HepG2 (cell line): ENCODE results near the gene MYO18A. TPM values are rescaled to one million over a fixed set of nuclear protein-coding genes. Genes with fewer than 3 reads are reported as not detected.
A peak's percentile ranks its signal among the peaks of the same experiment; 100 is the strongest.

Experiments used
- AGO2 ChIP-seq: fragments of 200-400 bp; formaldehyde crosslinking; optimal IDR thresholded peaks from 2 replicates; pipeline ENCODE3; 2017; ENCODE audit warnings: mild to moderate bottlenecking, low read depth, low read length, moderate library complexity
- ESRRA ChIP-seq: sonication (generic); formaldehyde crosslinking; IDR thresholded peaks from 2 replicates; pipeline ENCODE4 v1.5.1; 2020; ENCODE audit warnings: mild to moderate bottlenecking, low read depth, missing genetic modification reagents
- GATA4 ChIP-seq: sonication (generic); IDR thresholded peaks from 2 replicates; pipeline ENCODE4 v1.6.1; 2016; ENCODE audit warnings: antibody characterized with exemption, low read depth, borderline replicate concordance
- IRF9 ChIP-seq: sonication (generic); formaldehyde crosslinking; IDR thresholded peaks from 2 replicates; pipeline ENCODE4 v1.8.0; 2022; ENCODE audit warnings: missing genetic modification reagents, mild to moderate bottlenecking, borderline replicate concordance
- KDM1A ChIP-seq: IDR thresholded peaks from 2 replicates; pipeline ENCODE4 v1.6.1; 2016; ENCODE audit warnings: missing compliant biosample characterization
- MYNN ChIP-seq: sonication (generic); formaldehyde crosslinking; IDR thresholded peaks from 2 replicates; pipeline ENCODE4 v1.4.0; 2020; ENCODE audit warnings: mild to moderate bottlenecking, low read depth, missing genetic modification reagents
- PAF1 ChIP-seq: IDR thresholded peaks from 2 replicates; pipeline ENCODE4 v1.6.1; 2016; ENCODE audit warnings: missing genetic modification reagents, missing compliant biosample characterization
- POLR2G ChIP-seq: fragments of 200-400 bp; formaldehyde crosslinking; IDR thresholded peaks from 2 replicates; pipeline ENCODE4 v1.6.1; 2018; ENCODE audit warnings: mild to moderate bottlenecking, low read depth, low read length, moderate library complexity
- PRDM4 ChIP-seq: sonication (generic); formaldehyde crosslinking; IDR thresholded peaks from 2 replicates; pipeline ENCODE4 v1.9.0; 2021; ENCODE audit warnings: missing genetic modification reagents, borderline replicate concordance
- SIX4 ChIP-seq: sonication (generic); formaldehyde crosslinking; IDR thresholded peaks from 2 replicates; pipeline ENCODE4 v1.4.0; 2020; ENCODE audit warnings: missing genetic modification reagents
- ZC3H4 ChIP-seq: sonication (generic); formaldehyde crosslinking; IDR thresholded peaks from 2 replicates; pipeline ENCODE4 v1.4.0; 2020; ENCODE audit warnings: missing genetic modification reagents, borderline replicate concordance
- ZFP36L1 ChIP-seq: sonication (generic); formaldehyde crosslinking; IDR thresholded peaks from 2 replicates; pipeline ENCODE4 v1.8.0; 2022; ENCODE audit warnings: mild to moderate bottlenecking, missing genetic modification reagents, moderate library complexity
- ZMYM3 ChIP-seq: sonication (generic); formaldehyde crosslinking; IDR thresholded peaks from 2 replicates; pipeline ENCODE4 v1.5.1; 2020; ENCODE audit warnings: mild to moderate bottlenecking, missing genetic modification reagents
- ZNF275 ChIP-seq: sonication (generic); formaldehyde crosslinking; IDR thresholded peaks from 2 replicates; pipeline ENCODE4 v1.8.0; 2022; ENCODE audit warnings: missing genetic modification reagents, mild to moderate bottlenecking, inconsistent platforms, borderline replicate concordance
- ZNF362 ChIP-seq: sonication (generic); formaldehyde crosslinking; IDR thresholded peaks from 2 replicates; pipeline ENCODE4 v1.4.0; 2020; ENCODE audit warnings: missing genetic modification reagents, mild to moderate bottlenecking, borderline replicate concordance
- ZNF639 ChIP-seq: conservative IDR thresholded peaks from 2 replicates; pipeline ENCODE4 v1.6.1; 2018; ENCODE audit warnings: missing genetic modification reagents
- ZNF737 ChIP-seq: sonication (generic); formaldehyde crosslinking; IDR thresholded peaks from 2 replicates; pipeline ENCODE4 v1.5.0; 2020; ENCODE audit warnings: missing genetic modification reagents, mild to moderate bottlenecking, borderline replicate concordance
- polyA plus RNA-seq, 8 experiments: library from polyadenylated mRNA; depleted of rRNA in 3 of 8; stranded (reverse) in 7 of 8; unstranded in 1 of 8; fragments of >200 nt; fragmentation: Illumina TruSeq in 4 of 8; extraction: Trizol in 4 of 8; gene quantifications; 2 replicates each; pipeline versions ENCODE4 v1.2.1 to v1.2.3, GENCODE V29; 2011 to 2016; ENCODE audit warnings: low read depth in 4 of 8, missing spikeins in 1 of 8, mixed read lengths in 1 of 8; ENCODE audit not compliant: insufficient read depth in 1 of 8
- total RNA-seq, 5 experiments: library from RNA; depleted of rRNA; stranded (reverse); fragments of >200 nt; fragmentation: Illumina TruSeq; extraction: Trizol; gene quantifications; 2 replicates each; pipeline ENCODE4 v1.2.3, GENCODE V29; 2016; ENCODE audit warnings: low read depth in 1 of 5
- TF ChIP-seq, protein P1 (sequence below): fragments of 450-650 bp; IDR thresholded peaks from 2 replicates; pipeline ENCODE4 v1.6.1; 2017; ENCODE audit warnings: mild to moderate bottlenecking

Gene MYO18A
- total and polyA plus RNA-seq, 2 of the 13 experiments (the other 11 are each of a cell fraction or from before 2014, with no cell fraction given) = 16.8 to 24.8 TPM

DNA sequence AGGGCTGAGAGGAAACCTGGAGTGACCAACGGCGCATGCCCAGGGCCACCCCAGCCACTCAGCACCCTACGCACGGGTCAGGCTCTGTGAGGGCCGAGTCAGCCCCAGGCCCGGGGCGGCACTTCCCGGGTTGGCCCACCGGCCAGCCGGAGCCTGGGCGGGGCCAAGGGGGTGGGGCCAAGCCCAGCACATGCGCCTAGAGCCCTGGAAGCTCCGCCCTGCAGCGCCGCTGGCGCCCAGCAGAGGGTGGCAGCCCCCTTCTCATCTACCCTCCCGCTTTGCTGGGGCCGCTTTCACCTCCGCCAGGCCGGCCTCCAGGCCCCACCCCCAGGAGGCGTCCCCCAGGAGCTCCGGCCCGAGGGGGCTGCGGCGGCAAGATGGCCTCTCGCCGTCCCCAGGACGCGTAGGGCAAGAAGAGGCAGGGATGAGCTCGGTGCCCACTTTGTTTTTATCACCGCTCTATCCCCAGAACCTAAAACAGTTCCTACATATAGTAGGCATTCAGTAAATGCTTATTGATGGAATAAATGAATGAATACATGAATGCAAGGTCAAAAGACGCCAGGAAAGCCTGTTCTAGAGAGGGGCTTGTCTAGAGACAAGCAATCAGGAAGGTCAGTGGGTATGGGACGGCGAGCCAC, 31.3 kb downstream of the MYO18A start (continued):
- no peak; the same call in 1 of the 2 replicates for TF ChIP-seq ZNF639 (CRISPR knock-in tag)
- TF ChIP-seq PRDM4 (CRISPR knock-in tag) = no peak
- TF ChIP-seq, protein P1, sequence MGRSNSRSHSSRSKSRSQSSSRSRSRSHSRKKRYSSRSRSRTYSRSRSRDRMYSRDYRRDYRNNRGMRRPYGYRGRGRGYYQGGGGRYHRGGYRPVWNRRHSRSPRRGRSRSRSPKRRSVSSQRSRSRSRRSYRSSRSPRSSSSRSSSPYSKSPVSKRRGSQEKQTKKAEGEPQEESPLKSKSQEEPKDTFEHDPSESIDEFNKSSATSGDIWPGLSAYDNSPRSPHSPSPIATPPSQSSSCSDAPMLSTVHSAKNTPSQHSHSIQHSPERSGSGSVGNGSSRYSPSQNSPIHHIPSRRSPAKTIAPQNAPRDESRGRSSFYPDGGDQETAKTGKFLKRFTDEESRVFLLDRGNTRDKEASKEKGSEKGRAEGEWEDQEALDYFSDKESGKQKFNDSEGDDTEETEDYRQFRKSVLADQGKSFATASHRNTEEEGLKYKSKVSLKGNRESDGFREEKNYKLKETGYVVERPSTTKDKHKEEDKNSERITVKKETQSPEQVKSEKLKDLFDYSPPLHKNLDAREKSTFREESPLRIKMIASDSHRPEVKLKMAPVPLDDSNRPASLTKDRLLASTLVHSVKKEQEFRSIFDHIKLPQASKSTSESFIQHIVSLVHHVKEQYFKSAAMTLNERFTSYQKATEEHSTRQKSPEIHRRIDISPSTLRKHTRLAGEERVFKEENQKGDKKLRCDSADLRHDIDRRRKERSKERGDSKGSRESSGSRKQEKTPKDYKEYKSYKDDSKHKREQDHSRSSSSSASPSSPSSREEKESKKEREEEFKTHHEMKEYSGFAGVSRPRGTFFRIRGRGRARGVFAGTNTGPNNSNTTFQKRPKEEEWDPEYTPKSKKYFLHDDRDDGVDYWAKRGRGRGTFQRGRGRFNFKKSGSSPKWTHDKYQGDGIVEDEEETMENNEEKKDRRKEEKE = no peak
- TF ChIP-seq ESRRA = 0 out of 2 replicates have a peak, but pooled peaks have one; percentile 34
- TF ChIP-seq SIX4 (CRISPR knock-in tag) = no peak
- TF ChIP-seq ZC3H4 (CRISPR knock-in tag) = no peak
- TF ChIP-seq IRF9 (CRISPR knock-in tag) = peak; percentile 89; the same call in 1 of the 2 replicates
- no peak for TF ChIP-seq KDM1A (CRISPR knock-in tag)
- no peak for TF ChIP-seq GATA4
- TF ChIP-seq PAF1 (CRISPR knock-in tag) = no peak
- no peak for TF ChIP-seq ZNF737 (CRISPR knock-in tag)
- TF ChIP-seq ZMYM3 (CRISPR knock-in tag) = peak; percentile 80; the same call in 1 of the 2 replicates
- peak; percentile 50; the same call in 1 of the 2 replicates for TF ChIP-seq ZFP36L1 (CRISPR knock-in tag)
- TF ChIP-seq MYNN (CRISPR knock-in tag) = no peak
- no peak; the same call in 1 of the 2 replicates for TF ChIP-seq ZNF362
- TF ChIP-seq ZNF275 (CRISPR knock-in tag) = 0 out of 2 replicates have a peak, but pooled peaks have one; percentile 43
- peak; percentile 30; the same call in 1 of the 2 replicates for TF ChIP-seq POLR2G
- TF ChIP-seq AGO2 = peak; percentile 48
